Measurements from ENCODE around the gene SAXO1. TPM values are rescaled to one million over a fixed set of nuclear protein-coding genes. Genes with fewer than 3 reads are reported as not detected.

The SAXO1 gene
- total and polyA plus RNA-seq, 4 donors, result under 0.01 to 0.05 (median 0.01) TPM; not detected in 1

DNA sequence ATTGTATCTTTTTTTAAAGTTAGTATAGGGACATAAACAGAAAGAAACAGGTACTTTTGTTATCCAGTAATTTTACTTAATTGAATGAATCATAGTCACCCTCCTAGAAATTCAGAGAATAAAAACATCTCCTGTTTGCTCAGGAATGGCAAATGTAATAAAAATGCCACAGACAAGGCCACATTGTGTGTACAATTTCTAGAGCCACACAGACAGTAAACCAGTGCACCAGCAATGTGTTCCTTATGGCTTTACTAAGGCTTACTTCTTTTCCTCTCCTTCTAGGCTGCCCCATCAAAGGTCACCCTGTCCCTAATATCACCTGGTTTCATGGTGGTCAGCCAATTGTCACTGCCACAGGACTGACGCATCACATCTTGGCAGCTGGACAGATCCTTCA lies 145.5 kb downstream of the SAXO1 start:
- TF ChIP-seq, protein P1, sequence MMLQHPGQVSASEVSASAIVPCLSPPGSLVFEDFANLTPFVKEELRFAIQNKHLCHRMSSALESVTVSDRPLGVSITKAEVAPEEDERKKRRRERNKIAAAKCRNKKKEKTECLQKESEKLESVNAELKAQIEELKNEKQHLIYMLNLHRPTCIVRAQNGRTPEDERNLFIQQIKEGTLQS (IDR thresholded peaks at IDR 0.05), result no peak
- TF ChIP-seq, protein P2, sequence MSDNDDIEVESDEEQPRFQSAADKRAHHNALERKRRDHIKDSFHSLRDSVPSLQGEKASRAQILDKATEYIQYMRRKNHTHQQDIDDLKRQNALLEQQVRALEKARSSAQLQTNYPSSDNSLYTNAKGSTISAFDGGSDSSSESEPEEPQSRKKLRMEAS (IDR thresholded peaks at IDR 0.05), result no peak
- TF ChIP-seq, protein P3, sequence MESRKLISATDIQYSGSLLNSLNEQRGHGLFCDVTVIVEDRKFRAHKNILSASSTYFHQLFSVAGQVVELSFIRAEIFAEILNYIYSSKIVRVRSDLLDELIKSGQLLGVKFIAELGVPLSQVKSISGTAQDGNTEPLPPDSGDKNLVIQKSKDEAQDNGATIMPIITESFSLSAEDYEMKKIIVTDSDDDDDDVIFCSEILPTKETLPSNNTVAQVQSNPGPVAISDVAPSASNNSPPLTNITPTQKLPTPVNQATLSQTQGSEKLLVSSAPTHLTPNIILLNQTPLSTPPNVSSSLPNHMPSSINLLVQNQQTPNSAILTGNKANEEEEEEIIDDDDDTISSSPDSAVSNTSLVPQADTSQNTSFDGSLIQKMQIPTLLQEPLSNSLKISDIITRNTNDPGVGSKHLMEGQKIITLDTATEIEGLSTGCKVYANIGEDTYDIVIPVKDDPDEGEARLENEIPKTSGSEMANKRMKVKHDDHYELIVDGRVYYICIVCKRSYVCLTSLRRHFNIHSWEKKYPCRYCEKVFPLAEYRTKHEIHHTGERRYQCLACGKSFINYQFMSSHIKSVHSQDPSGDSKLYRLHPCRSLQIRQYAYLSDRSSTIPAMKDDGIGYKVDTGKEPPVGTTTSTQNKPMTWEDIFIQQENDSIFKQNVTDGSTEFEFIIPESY (IDR thresholded peaks at IDR 0.05), result no peak
- TF ChIP-seq HNF4A (conservative IDR thresholded peaks at IDR 0.05), result no peak
- no peak for TF ChIP-seq NR2F2 (IDR thresholded peaks at IDR 0.05)
- TF ChIP-seq, protein P4, sequence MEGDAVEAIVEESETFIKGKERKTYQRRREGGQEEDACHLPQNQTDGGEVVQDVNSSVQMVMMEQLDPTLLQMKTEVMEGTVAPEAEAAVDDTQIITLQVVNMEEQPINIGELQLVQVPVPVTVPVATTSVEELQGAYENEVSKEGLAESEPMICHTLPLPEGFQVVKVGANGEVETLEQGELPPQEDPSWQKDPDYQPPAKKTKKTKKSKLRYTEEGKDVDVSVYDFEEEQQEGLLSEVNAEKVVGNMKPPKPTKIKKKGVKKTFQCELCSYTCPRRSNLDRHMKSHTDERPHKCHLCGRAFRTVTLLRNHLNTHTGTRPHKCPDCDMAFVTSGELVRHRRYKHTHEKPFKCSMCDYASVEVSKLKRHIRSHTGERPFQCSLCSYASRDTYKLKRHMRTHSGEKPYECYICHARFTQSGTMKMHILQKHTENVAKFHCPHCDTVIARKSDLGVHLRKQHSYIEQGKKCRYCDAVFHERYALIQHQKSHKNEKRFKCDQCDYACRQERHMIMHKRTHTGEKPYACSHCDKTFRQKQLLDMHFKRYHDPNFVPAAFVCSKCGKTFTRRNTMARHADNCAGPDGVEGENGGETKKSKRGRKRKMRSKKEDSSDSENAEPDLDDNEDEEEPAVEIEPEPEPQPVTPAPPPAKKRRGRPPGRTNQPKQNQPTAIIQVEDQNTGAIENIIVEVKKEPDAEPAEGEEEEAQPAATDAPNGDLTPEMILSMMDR (IDR thresholded peaks at IDR 0.05; ENCODE audit: low read depth, low read length, missing input control), result no peak
- no peak for TF ChIP-seq FOXA1 (IDR thresholded peaks at IDR 0.05)
- TF ChIP-seq RXRA (IDR thresholded peaks at IDR 0.05), result no peak
- TF ChIP-seq JUND (IDR thresholded peaks at IDR 0.05), result no peak
- TF ChIP-seq HNF4G (IDR thresholded peaks at IDR 0.05), result no peak
- no peak for TF ChIP-seq TAF1 (conservative IDR thresholded peaks at IDR 0.05)
- TF ChIP-seq SP1 (IDR thresholded peaks at IDR 0.05), result no peak
- TF ChIP-seq EGR1 (IDR thresholded peaks at IDR 0.05; ENCODE audit: low read depth in 2 of 2), result no peak
- TF ChIP-seq FOXA2 (IDR thresholded peaks at IDR 0.05), result no peak
- TF ChIP-seq GABPA (IDR thresholded peaks at IDR 0.05 in 1 of 2, conservative IDR thresholded peaks at IDR 0.05 in 1 of 2), result no peak
- TF ChIP-seq YY1 (IDR thresholded peaks at IDR 0.05), result no peak
- TF ChIP-seq RAD21 (IDR thresholded peaks at IDR 0.05), result no peak
- H3K4me3 ChIP-seq (ENCODE audit: low read depth in 1 of 3, low read length in 3 of 3), result no peak overlapping the region
- H3K27ac ChIP-seq (ENCODE audit: low read depth in 1 of 2, low read length in 2 of 2), result no peak overlapping the region
- H3K27me3 ChIP-seq (ENCODE audit: control insufficient read depth in 4 of 4, insufficient read depth in 4 of 4, low read length in 3 of 4), result no peaks in the 10 kb centered on the region
- no peaks in the 10 kb centered on the region for H3K9me3 ChIP-seq (ENCODE audit: control insufficient read depth in 4 of 4, low read length in 3 of 4)
- no peak overlapping the region for H3K9ac ChIP-seq (ENCODE audit: low read depth in 1 of 2, low read length in 2 of 2)
- H3K36me3 ChIP-seq (ENCODE audit: control insufficient read depth in 4 of 4, insufficient read depth in 3 of 4, low read depth in 1 of 4, low read length in 3 of 4), result no peaks in the 10 kb centered on the region
- WGBS, result 95% methylated on average over 1 of the region's 1 CpG
- H3K4me1 ChIP-seq (ENCODE audit: control insufficient read depth in 4 of 4, insufficient read depth in 4 of 4, low read length in 3 of 4), result no peaks in the 10 kb centered on the region
- no peak for DNase-seq (ENCODE audit: low spot score)

DNA sequence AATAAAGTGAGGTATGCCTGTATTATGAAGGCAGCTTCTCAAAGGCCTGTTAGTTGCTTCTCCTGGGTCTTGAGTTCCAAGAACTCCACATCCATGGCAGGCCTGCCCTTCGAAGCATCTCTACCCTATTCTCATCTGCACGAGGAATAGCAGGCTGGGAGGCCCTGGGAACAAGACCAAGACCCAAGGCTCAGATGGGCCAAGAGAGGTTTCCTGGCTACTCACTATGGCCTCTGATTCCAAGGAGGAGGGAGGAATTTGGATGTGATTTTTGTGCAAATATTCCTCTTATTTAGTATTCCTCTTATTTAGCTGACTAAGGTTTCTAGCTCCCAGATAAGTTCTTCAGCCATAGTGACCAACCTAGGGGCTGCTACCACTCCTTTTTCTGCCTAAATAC lies 151.3 kb downstream of the SAXO1 start:
- Histone ChIP-seq H3K9me3 (ENCODE audit: control insufficient read depth in 4 of 4, low read length in 3 of 4) (no peaks in the 10 kb centered on the region), H3K27ac (ENCODE audit: low read depth in 1 of 2, low read length in 2 of 2) (no peak overlapping the region), H3K9ac (ENCODE audit: low read depth in 1 of 2, low read length in 2 of 2) (no peak overlapping the region), H3K36me3 (ENCODE audit: control insufficient read depth in 4 of 4, insufficient read depth in 3 of 4, low read depth in 1 of 4, low read length in 3 of 4) (no peaks in the 10 kb centered on the region), H3K4me3 (ENCODE audit: low read depth in 1 of 3, low read length in 3 of 3) (no peak overlapping the region), H3K27me3 (ENCODE audit: control insufficient read depth in 4 of 4, insufficient read depth in 4 of 4, low read length in 3 of 4) (peaks cover 0 to 3% (median 0%) of the 10 kb centered on the region in 4 donors), H3K4me1 (ENCODE audit: control insufficient read depth in 4 of 4, insufficient read depth in 4 of 4, low read length in 3 of 4) (no peaks in the 10 kb centered on the region)
- WGBS, result 75% methylated on average over 2 of the region's 2 CpGs
- DNase-seq (ENCODE audit: low spot score), result no peak
- TF ChIP-seq GABPA (IDR thresholded peaks at IDR 0.05 in 1 of 2, conservative IDR thresholded peaks at IDR 0.05 in 1 of 2), result no peak
- TF ChIP-seq FOXA1 (IDR thresholded peaks at IDR 0.05), result no peak
- TF ChIP-seq, protein P4 (IDR thresholded peaks at IDR 0.05; ENCODE audit: low read depth, low read length, missing input control), result no peak
- no peak for TF ChIP-seq FOXA2 (IDR thresholded peaks at IDR 0.05)
- TF ChIP-seq, protein P3 (IDR thresholded peaks at IDR 0.05), result no peak
- no peak for TF ChIP-seq YY1 (IDR thresholded peaks at IDR 0.05)
